ENCODE measurements around the gene AOPEP. TPM values are rescaled to one million over a fixed set of nuclear protein-coding genes. Genes with fewer than 3 reads are reported as not detected.

The AOPEP gene
- total RNA-seq, 1 donor from 2014 or later = 119 TPM

- no peak for DNase-seq
Measured at GRCh38 chr9:94918038-94918753, 191.7 kb downstream of the AOPEP start.

- DNase-seq = no peak
Measured at GRCh38 chr9:94919376-94920098, 193.0 kb downstream of the AOPEP start.

DNA sequence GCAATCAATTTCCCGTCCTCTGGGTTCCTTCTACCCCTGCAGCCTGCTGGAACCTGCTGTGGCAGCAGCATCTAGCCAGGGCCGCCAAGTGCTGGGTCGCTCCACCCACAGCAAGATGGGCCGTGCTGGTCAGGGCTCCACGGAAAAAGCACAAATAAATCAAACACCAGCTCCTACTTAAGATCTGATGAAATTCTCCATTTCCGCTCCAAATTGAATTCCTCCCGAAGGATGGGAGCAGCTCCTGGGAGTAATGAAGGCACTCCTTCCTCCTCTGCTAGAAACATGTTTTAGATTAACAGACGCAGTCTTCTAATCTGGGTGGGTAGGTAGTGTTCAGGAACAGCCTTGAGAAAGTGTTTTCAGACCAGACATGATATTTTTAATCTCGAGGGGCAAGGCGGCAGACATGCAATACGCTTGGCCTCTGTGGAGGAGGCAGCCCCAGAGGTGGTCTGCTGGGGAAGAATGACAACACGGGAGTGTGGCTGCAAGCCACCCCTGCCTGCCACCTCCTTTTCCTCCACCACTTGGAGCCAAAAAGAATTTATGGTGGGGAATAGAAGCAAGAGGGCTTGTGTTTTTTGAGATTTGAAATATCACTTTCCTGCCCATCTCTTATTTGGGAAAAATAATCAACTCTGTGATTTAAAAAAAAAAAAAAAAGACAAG lies 194.1 kb downstream of the AOPEP start:
- DNase-seq = peak; percentile 43

DNA sequence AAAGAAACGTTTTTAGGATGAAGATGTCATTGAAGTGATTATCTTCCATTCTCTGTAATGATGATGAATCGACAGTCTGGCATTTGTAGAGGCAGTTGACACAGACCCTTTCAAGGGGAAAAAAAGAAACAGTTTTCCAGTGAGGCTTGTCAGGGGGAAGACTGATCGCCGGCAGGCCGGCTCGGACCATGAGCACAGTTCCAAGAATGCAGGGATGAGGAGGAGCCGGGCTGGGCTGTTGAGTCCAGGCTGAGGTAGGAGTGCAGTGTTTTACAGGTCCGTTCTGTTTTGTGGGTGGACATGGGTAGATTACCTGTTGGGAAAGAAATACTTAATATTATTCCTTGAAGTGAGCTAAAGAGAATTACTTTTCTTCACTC lies 194.6 kb downstream of the AOPEP start:
- no peak for DNase-seq

- DNase-seq = no peak
Measured at GRCh38 chr9:94921656-94922055, 195.2 kb downstream of the AOPEP start.

DNA sequence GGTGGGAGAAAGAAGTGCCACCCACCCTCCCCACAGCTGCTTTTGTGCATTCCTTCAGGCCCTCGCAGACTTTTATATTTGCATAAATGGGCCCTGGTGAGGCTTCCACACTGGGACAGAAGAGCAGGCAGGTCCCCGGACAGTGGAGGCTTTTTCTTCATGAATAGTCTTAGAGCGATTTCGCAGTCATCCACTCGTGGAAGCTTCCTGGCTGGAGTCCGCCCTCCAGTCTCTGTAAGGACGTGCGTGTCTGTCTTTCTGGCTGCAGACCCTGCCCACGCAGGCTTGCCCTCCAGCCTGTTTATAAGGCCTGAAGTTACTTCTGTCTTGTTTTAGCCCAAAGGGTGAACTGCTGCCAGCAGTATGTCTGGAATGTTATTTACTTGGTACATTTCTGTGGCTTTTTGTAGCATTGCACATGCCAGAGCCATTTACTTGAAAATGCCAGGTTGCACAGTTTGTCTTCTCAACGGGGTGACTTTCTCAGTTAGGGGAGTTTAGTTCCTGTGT lies 195.7 kb downstream of the AOPEP start:
- peak; percentile 68 for DNase-seq

DNA sequence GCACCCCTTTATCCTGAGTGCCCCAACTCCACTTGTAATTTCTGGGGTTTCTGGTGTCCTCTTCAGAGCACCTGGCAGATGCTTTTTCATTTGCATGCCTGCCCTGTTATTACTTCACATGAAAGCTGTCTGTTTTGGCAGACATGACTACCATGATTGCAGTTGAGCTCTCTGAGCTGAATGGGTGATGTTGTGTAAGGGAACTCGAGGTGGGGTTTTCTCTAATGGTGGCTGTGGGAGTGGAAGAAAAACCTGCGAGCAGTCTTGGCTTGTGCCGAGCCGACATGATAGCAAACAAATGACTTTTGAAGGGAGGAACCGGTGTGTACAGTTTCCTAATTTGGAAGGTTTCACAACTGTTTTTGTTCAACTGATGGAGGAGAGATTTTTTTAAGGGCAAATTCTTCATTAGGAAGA lies 196.2 kb downstream of the AOPEP start:
- no peak for DNase-seq

DNA sequence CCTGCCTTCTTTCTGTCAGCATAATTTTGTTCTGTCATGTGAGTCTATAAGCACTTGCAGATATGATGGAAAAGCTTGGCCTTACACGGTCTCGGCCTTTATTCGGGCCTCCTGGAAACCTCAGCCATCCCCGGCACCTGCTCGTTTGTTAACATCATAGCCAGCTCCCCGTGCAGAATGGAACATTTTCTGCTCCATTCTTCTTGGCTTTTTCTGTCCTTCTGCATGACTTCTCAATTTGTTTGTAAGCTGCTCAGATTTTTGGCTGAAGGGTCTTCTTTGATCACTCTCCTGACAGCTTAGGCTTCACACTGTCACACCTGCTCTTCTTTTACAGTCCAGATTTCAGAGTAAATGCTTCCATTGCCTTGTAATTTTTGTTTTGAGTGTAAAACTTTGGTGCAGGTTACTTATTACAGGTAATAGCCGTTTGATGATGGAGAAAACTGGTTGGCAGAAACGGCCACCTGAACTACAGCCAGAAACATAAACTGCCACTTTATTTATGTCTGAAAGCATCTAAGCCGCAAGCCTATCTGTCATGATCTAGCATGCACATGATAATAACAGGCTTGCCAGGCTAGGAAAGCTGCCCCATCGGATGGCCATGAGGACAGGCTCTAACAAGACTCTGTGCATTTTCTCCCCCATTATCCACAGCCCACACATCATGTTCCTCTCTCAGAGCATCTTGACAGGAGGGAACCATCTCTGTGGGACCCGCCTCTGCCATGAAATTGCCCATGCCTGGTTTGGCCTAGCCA lies 197.0 kb downstream of the AOPEP start:
- DNase-seq = no peak

GRCh38 chr9:94925751-94926430 lies 199.4 kb downstream of the AOPEP start:
- no peak for DNase-seq

DNA sequence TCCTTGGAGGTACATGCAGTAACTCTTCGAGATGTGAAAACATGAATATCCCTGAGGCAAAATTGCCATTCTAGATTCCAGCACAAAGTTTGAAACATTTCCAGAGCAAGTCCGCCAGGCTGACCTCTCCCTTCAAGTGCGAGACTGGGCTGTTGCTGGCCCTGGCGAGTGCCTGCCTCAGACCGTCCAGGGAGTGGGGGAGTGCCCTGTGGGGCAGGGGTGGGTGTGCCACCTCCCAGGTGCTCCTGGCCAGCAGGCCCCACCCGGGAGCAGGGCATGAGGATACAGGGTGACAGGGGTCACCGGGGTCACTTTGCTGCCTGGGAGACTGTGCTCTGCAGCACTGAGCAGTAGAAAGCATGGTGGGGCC lies 199.9 kb downstream of the AOPEP start:
- DNase-seq = no peak

DNA sequence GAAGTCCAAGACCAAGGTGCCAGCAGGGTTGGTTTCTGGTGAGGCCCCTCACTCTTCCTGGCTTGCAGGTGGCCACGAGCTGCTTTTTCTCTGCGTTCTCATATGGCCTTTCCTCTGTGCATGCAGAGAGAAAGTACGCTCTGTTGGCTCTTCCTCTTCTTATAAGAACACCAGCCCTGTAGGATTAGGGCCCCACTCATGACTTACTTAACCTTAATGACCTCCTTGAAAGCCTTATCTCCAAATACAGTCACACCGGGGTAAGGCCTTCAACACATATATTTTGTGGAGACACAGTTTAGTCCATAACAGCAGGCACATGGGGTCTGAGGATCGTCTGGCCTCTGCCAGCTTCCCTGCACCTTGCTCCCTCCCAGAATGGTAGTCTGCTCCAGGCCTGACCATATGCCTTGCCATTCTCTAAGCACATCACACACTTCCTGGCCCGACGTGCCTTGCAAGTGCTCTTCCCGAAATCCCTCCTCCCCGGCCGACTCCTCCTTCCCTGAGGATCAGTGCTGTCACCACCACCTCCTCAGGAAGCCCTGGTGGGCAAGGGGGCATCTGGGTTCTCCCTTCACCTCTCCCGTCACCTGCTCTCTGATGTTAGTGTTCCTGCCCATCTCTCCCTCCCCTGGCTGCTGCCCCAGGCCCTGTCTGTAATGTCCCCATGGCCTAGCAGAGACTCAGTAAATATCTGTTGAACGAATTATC lies 200.7 kb downstream of the AOPEP start:
- no peak for DNase-seq

DNA sequence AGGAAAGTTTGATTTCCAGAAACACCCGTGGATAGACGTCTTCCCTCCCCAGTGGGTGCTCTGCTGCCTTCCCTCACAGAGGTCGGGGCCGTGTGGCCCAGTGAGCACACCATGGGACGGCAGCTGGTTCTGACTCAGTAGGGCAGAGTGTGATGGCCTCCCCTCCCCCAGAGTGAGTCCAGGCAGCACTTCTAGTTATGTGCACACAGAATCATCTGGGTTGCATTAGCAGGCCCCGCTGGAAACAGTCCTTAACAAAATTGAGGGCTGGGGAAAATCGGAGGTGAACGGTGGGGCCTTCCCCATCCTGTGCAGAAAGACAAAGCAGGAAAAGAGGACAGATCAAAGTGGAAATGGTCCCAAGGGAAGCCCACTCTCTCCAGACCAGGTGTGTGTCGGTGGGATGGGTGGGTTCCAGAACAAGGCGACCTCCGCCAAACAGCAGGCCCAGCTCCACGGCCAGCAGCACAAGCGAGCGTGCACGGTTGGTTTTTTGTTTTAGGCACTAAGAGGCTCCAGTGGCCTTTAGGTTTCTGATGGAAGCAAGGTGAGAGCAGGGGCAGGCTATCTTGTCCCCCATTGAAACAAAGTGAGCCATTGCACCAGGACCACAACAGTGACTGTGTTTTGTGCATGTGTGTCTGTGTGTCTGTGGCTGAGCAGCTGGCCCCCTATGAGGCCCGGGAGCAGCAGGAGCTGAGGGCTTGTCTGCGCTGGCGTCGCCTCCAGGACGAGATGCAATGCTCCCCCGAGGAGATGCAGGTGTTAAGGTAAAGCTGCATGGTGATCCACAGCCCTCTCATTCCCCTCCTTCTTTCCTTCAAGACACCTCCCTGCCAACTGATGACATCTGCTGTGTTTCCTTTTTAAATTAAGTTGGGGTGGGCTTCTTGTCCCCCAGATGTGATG lies 201.5 kb downstream of the AOPEP start:
- DNase-seq = no peak

DNA sequence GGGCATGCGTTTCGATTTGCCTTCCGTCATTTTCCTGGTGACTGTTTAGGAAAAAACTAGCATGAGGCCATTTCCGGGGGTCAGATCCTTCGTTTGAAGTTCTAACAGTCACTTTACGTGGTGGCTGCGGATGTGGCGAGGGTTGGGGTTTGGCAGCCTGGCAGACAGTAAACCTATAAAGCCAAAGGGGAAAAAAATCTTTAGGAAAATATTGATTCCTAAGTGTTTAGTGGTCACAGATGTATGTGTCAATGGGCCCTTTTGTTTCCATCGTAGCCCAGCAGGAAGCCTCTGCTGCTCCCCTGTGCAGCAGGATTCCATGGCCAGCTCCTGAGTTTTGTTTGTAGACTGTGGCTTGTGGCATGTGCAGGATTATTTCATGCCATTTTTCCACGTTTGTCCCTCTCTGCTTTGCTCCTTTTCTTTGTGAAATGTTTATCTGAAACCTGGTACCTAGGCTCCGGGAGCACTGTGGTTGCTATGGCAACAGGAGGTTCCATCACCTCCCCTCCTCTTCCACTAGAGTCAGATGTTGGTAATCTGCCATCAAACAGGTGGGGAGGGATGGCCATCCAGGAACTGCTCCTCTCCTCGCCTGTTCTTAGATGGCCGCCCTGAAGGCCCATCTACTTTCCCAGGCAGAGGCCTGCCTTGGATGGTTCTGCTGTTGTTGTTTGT lies 202.3 kb downstream of the AOPEP start:
- DNase-seq = peak; percentile 45

DNA sequence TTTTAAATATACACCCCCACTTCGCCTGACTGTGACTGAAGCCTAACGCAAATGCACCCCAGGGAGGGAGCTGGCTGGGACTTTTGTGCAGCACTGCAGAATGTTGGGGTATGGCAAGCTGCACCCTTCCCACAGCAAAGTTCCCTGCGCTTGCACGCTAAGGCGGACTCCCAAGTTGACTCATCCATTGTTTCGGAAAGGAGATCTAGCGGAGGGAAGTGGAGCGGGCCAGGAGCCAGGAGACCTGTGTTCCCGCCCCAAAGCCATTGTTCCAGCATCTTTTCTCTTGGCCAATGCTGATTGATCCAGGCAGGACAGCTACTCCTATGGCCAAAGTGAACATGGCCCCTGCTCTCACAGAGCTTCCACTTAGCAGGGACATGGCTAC lies 202.9 kb downstream of the AOPEP start:
- peak; percentile 6 for DNase-seq

DNA sequence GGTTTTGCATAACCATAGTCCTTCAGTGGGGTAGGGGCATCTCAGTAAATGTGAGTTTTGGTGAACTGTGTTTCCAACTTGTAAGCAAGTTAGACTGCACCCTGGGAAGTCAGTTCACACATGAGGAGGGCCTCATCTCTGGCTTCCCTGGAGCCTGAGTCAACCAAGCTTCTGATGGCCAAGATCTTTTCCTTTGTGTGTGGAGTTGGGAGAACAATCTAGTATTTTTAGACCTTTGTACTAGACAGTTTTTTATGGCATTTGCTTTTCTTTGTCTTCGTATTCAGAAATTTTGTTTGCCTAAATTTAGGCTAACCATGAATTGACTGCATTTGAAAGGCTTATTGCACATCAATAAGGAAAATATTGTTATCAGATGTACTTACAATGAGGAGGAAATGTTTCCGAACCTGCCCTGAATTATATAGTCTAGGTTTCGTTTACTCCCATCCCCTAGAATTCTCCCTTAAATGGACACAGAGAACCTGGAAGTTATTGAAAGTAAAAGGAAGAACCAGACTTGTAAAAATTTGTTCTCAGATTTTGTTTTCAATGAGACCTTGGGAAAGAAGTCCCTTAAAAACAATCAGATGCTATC lies 204.6 kb downstream of the AOPEP start:
- DNase-seq = no peak

GRCh38 chr9:94931740-94932139 lies 205.2 kb downstream of the AOPEP start:
- DNase-seq = no peak

- no peak for DNase-seq
Measured at GRCh38 chr9:94932652-94933510, 206.4 kb downstream of the AOPEP start.

GRCh38 chr9:94933511-94933828 lies 207.0 kb downstream of the AOPEP start:
- DNase-seq = no peak
